Measurements from ENCODE around the gene SIPA1L2. TPM values are rescaled to one million over a fixed set of nuclear protein-coding genes. Genes with fewer than 3 reads are reported as not detected.

Gene SIPA1L2
- total RNA-seq, 2 experiments from 2014 or later = 6.2 to 13.5 TPM

- BruUV-seq (replicated peaks) = no TSS peak
- H3K4me3 ChIP-seq (ENCODE audit: low read depth, low read length, poor library complexity, severe bottlenecking) = no peak overlapping the region
- intact Hi-C loops (cut with micrococcal nuclease; ENCODE audit: unreplicated experiment) = no loop called here
- TF ChIP-seq EZH2phosphoT487 (IDR thresholded peaks at IDR 0.05; ENCODE audit: borderline replicate concordance, low read depth, low read length) (no peak), CTCF (conservative IDR thresholded peaks at IDR 0.05; ENCODE audit: low read length) (no peak)
- ChIA-PET POLR2A (interaction anchor here (1.2 kb wide), 1 partner anchor 31 kb away, joined by 4 read pairs; no protein-coding TSS in a partner anchor), CTCF (ENCODE audit: unreplicated experiment) (no interaction called here)
- H3K9me3 ChIP-seq (ENCODE audit: low read length) = no peaks in the 10 kb centered on the region
- H3K27ac ChIP-seq (ENCODE audit: low read depth, low read length, poor library complexity, severe bottlenecking) = no peak overlapping the region
- no peaks in the 10 kb centered on the region for H3K9me2 ChIP-seq (ENCODE audit: insufficient read depth, low read length)
- no peak overlapping the region for H2AFZ ChIP-seq (ENCODE audit: low read length)
- no peaks in the 10 kb centered on the region for H4K20me1 ChIP-seq (ENCODE audit: insufficient read depth, low read length)
- peaks cover 43% of the 10 kb centered on the region for H3K4me1 ChIP-seq (ENCODE audit: insufficient read depth, low read length, poor library complexity, severe bottlenecking)
- DNase-seq (ENCODE audit: low spot score) = no peak
- H3K4me2 ChIP-seq (ENCODE audit: low read length) = no peak overlapping the region
- peaks cover 2% of the 10 kb centered on the region; the same call in 1 of the 2 replicates for H3K79me2 ChIP-seq (ENCODE audit: insufficient read depth, low read depth, low read length)
- no peaks in the 10 kb centered on the region; the same call in 1 of the 2 replicates for H3K36me3 ChIP-seq (ENCODE audit: insufficient read depth, low read length)
Measured at GRCh38 chr1:232587141-232588008, 42.6 kb downstream of the SIPA1L2 start.

DNA sequence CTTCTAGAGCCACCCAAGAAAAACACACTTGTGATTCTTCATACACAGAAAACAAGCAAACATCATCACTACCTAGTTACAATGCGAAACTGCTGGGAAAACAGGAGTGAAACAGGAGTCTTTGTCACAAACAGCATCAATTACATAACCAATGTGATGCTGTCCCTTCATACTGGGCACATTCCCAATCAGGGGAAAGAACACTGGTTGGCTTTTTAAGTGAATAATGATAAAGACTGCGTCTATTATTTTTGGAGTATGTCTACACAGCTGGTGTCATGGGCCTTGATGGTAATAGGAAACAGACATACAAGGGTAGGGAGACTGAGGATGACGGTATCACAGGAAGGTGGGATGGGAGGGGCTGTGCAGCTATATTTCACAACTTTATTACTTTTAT, 43.3 kb downstream of the SIPA1L2 start:
- Histone ChIP-seq H3K79me2 (ENCODE audit: insufficient read depth, low read depth, low read length) (no peaks in the 10 kb centered on the region; the same call in 1 of the 2 replicates), H2AFZ (ENCODE audit: low read length) (no peak overlapping the region), H3K4me2 (ENCODE audit: low read length) (no peak overlapping the region), H3K9me3 (ENCODE audit: low read length) (no peaks in the 10 kb centered on the region), H3K9me2 (ENCODE audit: insufficient read depth, low read length) (no peaks in the 10 kb centered on the region), H3K27ac (ENCODE audit: low read depth, low read length, poor library complexity, severe bottlenecking) (no peak overlapping the region), H3K36me3 (ENCODE audit: insufficient read depth, low read length) (no peaks in the 10 kb centered on the region; the same call in 1 of the 2 replicates), H3K4me1 (ENCODE audit: insufficient read depth, low read length, poor library complexity, severe bottlenecking) (peaks cover 39% of the 10 kb centered on the region), H3K4me3 (ENCODE audit: low read depth, low read length, poor library complexity, severe bottlenecking) (no peak overlapping the region), H4K20me1 (ENCODE audit: insufficient read depth, low read length) (no peaks in the 10 kb centered on the region)
- TF ChIP-seq EZH2phosphoT487 (IDR thresholded peaks at IDR 0.05; ENCODE audit: borderline replicate concordance, low read depth, low read length) (no peak), CTCF (conservative IDR thresholded peaks at IDR 0.05; ENCODE audit: low read length) (no peak)
- ChIA-PET CTCF (ENCODE audit: unreplicated experiment) (interaction anchor here (1.1 kb wide), 1 partner anchor 22 kb away, joined by 3 read pairs; no protein-coding TSS in a partner anchor), POLR2A (interaction anchor here (1.2 to 1.8 kb wide), 3 partner anchors 11 to 30 kb away, joined by 4 to 6 read pairs (median 4); no protein-coding TSS in a partner anchor)
- intact Hi-C loops (cut with micrococcal nuclease; ENCODE audit: unreplicated experiment) = no loop called here
- no peak for DNase-seq (ENCODE audit: low spot score)
- no TSS peak for BruUV-seq (replicated peaks)

Measured in OCI-LY7 (cell line).